Upper lobe of right lung (tissue), 1 donor: ENCODE results near the gene NBL1. TPM values are rescaled to one million over a fixed set of nuclear protein-coding genes. Genes with fewer than 3 reads are reported as not detected.
A peak's percentile ranks its signal among the peaks of the same experiment; 100 is the strongest.

Experiments used
- ATAC-seq: fragments of 200-7000 bp; cut with Tn5 transposase; one replicate; pipeline ENCODE4 v1.9.1; 2020; ENCODE audit warnings: mild to moderate bottlenecking, moderate library complexity
- DNase-seq: peaks from one replicate; pipeline ENCODE4 v3.0.0-alpha.2; 2020
- H3K27ac ChIP-seq: fragments of 200-600 bp; one replicate; pipeline ENCODE4 v1.8.0; 2022
- H3K27me3 ChIP-seq: fragments of 200-600 bp; one replicate; pipeline ENCODE4 v1.8.0; 2022; ENCODE audit warnings: mild to moderate bottlenecking
- H3K36me3 ChIP-seq: fragments of 200-600 bp; one replicate; pipeline ENCODE4 v1.8.0; 2022
- H3K4me1 ChIP-seq: fragments of 200-600 bp; one replicate; pipeline ENCODE4 v1.8.0; 2022
- H3K4me3 ChIP-seq: fragments of 200-600 bp; one replicate; pipeline ENCODE4 v1.8.0; 2022; ENCODE audit warnings: mild to moderate bottlenecking
- H3K9me3 ChIP-seq: fragments of 200-600 bp; one replicate; pipeline ENCODE4 v1.8.0; 2022
- intact Hi-C: fragments of 100-400 bp; cut with DNase I; formaldehyde crosslinking; loops from one replicate; pipeline ENCODE4 v1.11.0; 2022
- total RNA-seq: library from RNA; stranded (reverse); fragmentation: NEBNext Ultra II Directional; extraction: Animal tissue kit (Norgen Biotek cat#: 25700); gene quantifications from one replicate; pipeline ENCODE4 v1.2.1, GENCODE V29; 2021
- TF ChIP-seq, protein P1 (sequence below): fragments of 200-600 bp; IDR thresholded peaks from one replicate; pipeline ENCODE4 v1.8.0; 2022; ENCODE audit warnings: antibody characterized with exemption
- donor health status: DM: no; HTN: yes; CAD: no; lungs with severe emphysema.

The NBL1 gene
- total RNA-seq, 1 donor from 2014 or later: 218 TPM

DNA sequence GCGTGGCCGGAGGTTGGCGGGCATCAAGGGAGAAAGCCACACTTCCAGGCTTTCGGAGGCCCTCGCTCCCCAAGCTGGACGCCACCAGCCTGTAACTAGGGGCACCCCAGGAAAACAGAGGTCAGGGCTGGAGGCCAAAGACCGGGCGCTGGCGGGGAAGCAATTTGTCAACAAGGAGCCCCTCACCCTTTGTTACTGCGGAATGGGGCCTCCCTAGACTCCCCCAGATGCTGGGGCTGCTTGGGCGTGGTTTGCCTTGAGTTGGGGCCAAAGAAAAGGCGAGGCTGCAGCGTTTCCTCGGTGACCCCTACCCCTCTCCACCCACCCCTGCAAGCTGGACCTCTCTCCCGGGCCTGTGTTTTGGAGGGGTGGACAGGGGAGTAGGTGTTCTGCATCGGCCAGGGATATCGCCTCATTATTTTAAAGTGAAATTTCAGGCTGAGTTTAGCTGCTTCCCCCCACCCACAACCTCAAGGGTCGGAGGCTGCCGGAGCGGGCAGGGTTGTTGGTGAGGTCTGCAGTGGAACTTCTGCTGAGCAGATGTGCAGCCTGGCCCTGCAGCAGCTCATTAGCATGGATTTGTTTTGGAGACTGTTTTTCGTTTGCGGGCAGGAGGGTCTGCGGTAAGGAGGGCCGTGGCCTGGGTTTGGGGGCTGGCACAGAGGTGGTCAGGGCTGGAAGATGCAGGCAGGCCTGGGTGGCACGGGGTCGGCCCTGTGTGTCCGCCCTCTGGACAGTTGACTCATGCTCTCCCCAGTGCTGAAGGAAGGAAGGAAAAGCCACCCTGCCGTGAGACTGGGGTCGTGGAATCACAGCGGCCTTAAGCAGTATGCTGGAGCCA is 1.5 kb downstream of the NBL1 start:
- Histone ChIP-seq H3K9me3 (no peaks in the 10 kb centered on the region), H3K4me3 (peak overlapping the region; percentile 66), H3K27me3 (peaks cover 17% of the 10 kb centered on the region), H3K4me1 (peaks cover 15% of the 10 kb centered on the region), H3K27ac (peak overlapping the region; percentile 84), H3K36me3 (no peaks in the 10 kb centered on the region)
- ATAC-seq (no peak), DNase-seq (peak; percentile 62)
- TF ChIP-seq, protein P1, sequence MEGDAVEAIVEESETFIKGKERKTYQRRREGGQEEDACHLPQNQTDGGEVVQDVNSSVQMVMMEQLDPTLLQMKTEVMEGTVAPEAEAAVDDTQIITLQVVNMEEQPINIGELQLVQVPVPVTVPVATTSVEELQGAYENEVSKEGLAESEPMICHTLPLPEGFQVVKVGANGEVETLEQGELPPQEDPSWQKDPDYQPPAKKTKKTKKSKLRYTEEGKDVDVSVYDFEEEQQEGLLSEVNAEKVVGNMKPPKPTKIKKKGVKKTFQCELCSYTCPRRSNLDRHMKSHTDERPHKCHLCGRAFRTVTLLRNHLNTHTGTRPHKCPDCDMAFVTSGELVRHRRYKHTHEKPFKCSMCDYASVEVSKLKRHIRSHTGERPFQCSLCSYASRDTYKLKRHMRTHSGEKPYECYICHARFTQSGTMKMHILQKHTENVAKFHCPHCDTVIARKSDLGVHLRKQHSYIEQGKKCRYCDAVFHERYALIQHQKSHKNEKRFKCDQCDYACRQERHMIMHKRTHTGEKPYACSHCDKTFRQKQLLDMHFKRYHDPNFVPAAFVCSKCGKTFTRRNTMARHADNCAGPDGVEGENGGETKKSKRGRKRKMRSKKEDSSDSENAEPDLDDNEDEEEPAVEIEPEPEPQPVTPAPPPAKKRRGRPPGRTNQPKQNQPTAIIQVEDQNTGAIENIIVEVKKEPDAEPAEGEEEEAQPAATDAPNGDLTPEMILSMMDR: no peak
- intact Hi-C loops: no loop called here

DNA sequence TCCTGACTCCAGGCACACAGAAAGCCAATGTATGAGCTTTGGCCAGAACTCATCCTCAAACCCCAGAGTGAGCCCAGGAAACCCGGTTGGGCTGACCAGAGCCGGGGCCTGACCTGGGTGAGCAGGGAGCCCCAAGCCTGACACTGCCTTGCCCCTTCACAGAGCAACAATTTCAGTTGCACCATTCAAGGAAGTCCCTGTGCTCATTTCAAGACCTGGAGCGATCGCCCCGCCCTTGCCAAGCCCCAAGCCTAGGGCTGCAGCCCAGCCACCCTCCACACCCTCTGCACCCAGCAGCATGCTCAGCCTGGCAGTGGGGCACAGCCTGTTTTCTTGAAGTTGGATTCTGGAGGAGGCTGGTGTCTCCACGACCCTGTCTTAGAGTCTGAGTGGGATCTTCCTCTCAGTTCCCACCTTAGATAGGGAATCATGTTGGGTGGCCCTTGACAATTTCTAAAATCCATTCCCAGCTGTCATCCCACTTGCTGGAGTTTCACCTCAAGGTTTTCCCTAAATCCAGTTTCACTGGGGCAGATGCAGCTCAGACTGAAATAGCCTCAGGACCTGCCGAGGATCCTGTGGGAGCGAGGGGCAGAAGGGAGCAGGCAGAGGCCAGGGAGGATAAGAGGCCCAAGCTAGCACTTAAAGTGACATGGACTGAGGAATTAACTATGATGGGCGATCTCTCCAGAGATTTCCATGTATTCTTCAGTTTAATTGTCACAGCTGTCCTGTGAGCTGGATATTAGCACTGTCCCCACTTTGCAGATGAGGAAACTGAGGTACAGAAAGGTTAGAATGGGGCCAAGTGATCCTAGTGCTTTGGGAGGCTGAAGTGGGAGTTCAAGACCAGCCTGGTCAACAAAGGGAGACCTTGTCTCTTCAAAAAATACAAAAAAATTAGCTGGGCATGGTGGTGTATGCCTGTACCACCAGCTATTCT is 2.5 kb downstream of the NBL1 start:
- TF ChIP-seq, protein P1: no peak
- Histone ChIP-seq H3K36me3 (no peaks in the 10 kb centered on the region), H3K4me1 (peaks cover 20% of the 10 kb centered on the region), H3K9me3 (no peaks in the 10 kb centered on the region), H3K27ac (peak overlapping the region; percentile 84), H3K4me3 (peak overlapping the region; percentile 66), H3K27me3 (peaks cover 15% of the 10 kb centered on the region)
- intact Hi-C loops: no loop called here
- ATAC-seq (peak; percentile 19), DNase-seq (no peak)

DNA sequence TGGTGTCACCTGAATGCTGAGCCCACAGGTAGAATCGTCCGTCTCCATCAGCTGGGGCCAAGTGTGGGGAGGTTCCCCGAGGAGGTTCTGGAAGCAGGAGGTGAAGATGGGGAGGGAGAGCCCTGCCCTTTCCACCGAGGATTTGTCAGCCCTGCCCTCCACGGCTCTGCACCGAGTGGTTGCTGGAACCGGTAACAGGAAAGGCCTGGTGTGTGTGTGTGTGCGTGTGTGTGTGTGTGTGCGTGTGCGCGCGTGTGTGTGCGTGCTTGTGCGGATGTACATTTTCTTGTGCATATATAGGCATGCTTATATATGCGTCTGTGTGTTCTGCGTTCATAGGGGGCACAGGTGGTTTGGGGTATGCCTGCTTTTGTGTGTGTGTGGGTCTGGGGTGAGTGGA is 3.5 kb downstream of the NBL1 start:
- Histone ChIP-seq H3K36me3 (no peaks in the 10 kb centered on the region), H3K27me3 (peaks cover 5% of the 10 kb centered on the region), H3K4me3 (peak overlapping the region; percentile 66), H3K27ac (no peak overlapping the region), H3K9me3 (no peaks in the 10 kb centered on the region), H3K4me1 (peaks cover 29% of the 10 kb centered on the region)
- ATAC-seq (no peak), DNase-seq (no peak)
- intact Hi-C loops: no loop called here
- TF ChIP-seq, protein P1: no peak

DNA sequence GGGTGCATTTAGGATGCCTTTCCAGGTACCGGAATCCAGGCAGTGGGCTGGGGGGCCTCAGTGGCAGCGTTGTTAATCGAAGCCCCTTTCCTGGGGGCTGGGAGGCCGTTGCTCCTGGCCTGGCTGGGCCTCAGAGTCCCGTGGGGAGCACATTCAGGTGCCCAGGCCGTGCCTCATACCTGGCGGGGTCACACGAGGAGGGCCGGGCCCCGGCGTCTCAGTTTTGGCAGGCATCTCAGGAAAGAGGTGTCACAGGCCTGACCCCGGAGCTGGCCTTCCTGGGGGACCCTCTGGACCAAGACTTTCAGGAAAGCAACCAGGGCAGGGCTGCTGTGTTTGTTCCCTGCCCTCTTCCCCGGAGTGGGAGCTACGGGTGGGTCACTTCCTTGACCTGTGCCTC is 4.1 kb downstream of the NBL1 start:
- no peaks in the 10 kb centered on the region for H3K27me3 ChIP-seq
- H3K4me3 ChIP-seq: peak overlapping the region; percentile 30
- H3K36me3 ChIP-seq: no peaks in the 10 kb centered on the region
- peaks cover 29% of the 10 kb centered on the region for H3K4me1 ChIP-seq
- H3K9me3 ChIP-seq: no peaks in the 10 kb centered on the region
- TF ChIP-seq, protein P1: no peak
- no peak for DNase-seq
- H3K27ac ChIP-seq: peak overlapping the region; percentile 36
- ATAC-seq: no peak
- intact Hi-C loops: no loop called here

DNA sequence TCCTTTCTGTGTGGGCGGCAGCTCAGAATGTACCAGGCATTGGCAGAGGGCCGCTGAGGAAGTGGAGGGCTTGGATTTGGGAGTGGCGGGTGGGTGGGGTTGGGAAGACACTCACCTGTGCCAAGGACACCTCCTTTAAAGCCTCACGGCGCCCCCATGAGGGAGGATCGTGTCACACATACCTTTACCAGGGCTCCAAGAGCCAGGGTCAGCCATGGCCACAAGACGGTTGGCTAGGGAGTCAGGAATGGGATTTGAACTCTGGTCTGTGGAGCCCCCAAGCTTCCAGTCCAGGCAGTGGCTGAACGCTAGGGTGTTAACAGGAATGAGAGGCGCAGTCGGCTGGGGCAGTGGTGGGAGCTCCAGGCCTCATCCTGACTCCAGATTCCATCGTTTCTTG is 4.6 kb downstream of the NBL1 start:
- H3K4me3 ChIP-seq: peak overlapping the region; percentile 30
- ATAC-seq: no peak
- no peaks in the 10 kb centered on the region for H3K36me3 ChIP-seq
- H3K9me3 ChIP-seq: no peaks in the 10 kb centered on the region
- no peaks in the 10 kb centered on the region for H3K27me3 ChIP-seq
- TF ChIP-seq, protein P1: peak; percentile 15
- H3K27ac ChIP-seq: peak overlapping the region; percentile 36
- intact Hi-C loops: no loop called here
- H3K4me1 ChIP-seq: peaks cover 29% of the 10 kb centered on the region
- DNase-seq: no peak
